Heart left ventricle (tissue), 13 donors: ENCODE results near the gene RNF141.

Experiments used
- CTCF ChIP-seq, 12 donors: fragments of 200-600 bp; sonication (generic) in 4 of 12; IDR thresholded peaks; one replicate each; pipeline versions ENCODE4 v1.5.0 to v1.8.0; 2018 to 2022; ENCODE audit warnings: antibody characterized with exemption in 12 of 12, mild to moderate bottlenecking in 5 of 12
- POLR2A ChIP-seq, 2 donors: fragments of 450-650 bp; IDR thresholded peaks; one replicate each; pipeline ENCODE4 v1.6.1; 2017; ENCODE audit warnings: antibody characterized with exemption in 2 of 2, mild to moderate bottlenecking in 2 of 2, moderate library complexity in 2 of 2
- donor health status: ischemic (EF 13 %, LVEDD 7.1; RV severe dilation, severe dysfunction).
- donor health status: DM: no; HTN: yes; CAD: no.
- donor health status: DM: no; HTN: no; CAD: no.
- donor health status: ischemic (EF 25% LVEDD 6.9; RV normal size, moderate dysfunction).
- donor health status: ischemic (EF 25% LVEDD 5.7; RV mildly dilated, moderate dysfunction).
- donor health status: ischemic (EF 35%, LVEDD 5.7; RV mildly dilated, moderate dysfunction).
- donor health status: nonischemic (EF 11% LVEDD 7.7; RV severe dilation, severe dysfunction).
- donor health status: DM: yes; HTN: yes; CAD: no.
- donor health status: PGD.
- donor health status: ischemic (EF 29% LVEDD 5.4; RV normal size, mild dysfunction).
- donor health status: nonischemic (EF 23%, LVEDD 6.1; RV moderate dilation, normal function).

DNA sequence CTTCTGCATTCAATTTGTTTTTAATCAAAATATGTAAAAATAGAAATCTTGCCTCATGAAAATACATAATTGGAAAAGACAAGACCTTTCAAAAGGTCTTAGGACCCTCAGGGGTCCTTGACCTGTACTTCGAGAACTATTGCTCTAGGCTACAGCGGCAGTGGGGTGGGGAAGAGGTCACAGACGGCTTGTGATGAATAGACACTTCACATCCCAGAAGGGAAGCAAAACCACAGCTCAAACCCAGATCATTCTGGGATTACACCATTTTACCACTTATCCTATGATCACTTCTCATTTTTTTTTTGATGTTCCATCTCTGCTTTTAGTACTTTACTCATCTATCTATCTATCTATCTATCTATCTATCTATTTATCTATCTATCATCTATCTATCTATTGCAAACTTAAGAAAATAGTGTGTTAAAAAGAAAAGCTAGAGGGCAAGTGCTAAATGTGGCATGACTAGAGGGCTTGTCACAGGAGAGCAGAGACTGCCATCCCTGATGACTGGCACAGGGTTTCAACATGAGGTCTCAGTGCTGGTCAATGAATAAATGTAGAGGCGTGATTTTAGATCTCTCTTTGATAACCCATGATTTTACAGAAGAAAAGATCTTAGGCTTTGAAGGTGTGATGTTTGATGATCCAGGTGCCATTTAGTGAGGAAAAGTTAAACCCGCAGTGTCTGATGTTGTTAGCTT, 37.1 kb downstream of the RNF141 start:
- TF ChIP-seq POLR2A (IDR thresholded peaks at IDR 0.05): no peak
- no peak for TF ChIP-seq CTCF (IDR thresholded peaks at IDR 0.05)
